ENCODE data around the gene OSR1. TPM values are rescaled to one million over a fixed set of nuclear protein-coding genes. Genes with fewer than 3 reads are reported as not detected.

Gene OSR1
- total RNA-seq, 1 donor from 2014 or later = 2.7 TPM

GRCh38 chr2:19355014-19355405, 3.4 kb downstream of the OSR1 start:
- no peaks in the 10 kb centered on the region for H3K9me3 ChIP-seq (replicated peaks)
- intact Hi-C loops (cut with micrococcal nuclease) = no loop called here
- H3K27me3 ChIP-seq (ENCODE audit: low read depth) = peaks cover 93% of the 10 kb centered on the region
- peaks cover 17% of the 10 kb centered on the region for H3K36me3 ChIP-seq
- TF ChIP-seq CTCF (IDR thresholded peaks at IDR 0.05; ENCODE audit: borderline replicate concordance) = no peak
- peaks cover 51% of the 10 kb centered on the region for H3K4me1 ChIP-seq
- peak overlapping the region; percentile 78 for H3K4me3 ChIP-seq
- no peak overlapping the region for H3K27ac ChIP-seq (replicated peaks)
- DNase-seq = no peak

- TF ChIP-seq CTCF (IDR thresholded peaks at IDR 0.05; ENCODE audit: borderline replicate concordance) = no peak
- H3K4me1 ChIP-seq = peaks cover 44% of the 10 kb centered on the region
- no peak overlapping the region for H3K27ac ChIP-seq (replicated peaks)
- H3K4me3 ChIP-seq = no peak overlapping the region
- peaks cover 80% of the 10 kb centered on the region for H3K27me3 ChIP-seq (ENCODE audit: low read depth)
- intact Hi-C loops (cut with micrococcal nuclease) = no loop called here
- no peaks in the 10 kb centered on the region for H3K9me3 ChIP-seq (replicated peaks)
- no peak for DNase-seq
- H3K36me3 ChIP-seq = peaks cover 17% of the 10 kb centered on the region
These were observed 4.7 kb downstream of the OSR1 start for GRCh38 chr2:19353721-19354050.

DNA sequence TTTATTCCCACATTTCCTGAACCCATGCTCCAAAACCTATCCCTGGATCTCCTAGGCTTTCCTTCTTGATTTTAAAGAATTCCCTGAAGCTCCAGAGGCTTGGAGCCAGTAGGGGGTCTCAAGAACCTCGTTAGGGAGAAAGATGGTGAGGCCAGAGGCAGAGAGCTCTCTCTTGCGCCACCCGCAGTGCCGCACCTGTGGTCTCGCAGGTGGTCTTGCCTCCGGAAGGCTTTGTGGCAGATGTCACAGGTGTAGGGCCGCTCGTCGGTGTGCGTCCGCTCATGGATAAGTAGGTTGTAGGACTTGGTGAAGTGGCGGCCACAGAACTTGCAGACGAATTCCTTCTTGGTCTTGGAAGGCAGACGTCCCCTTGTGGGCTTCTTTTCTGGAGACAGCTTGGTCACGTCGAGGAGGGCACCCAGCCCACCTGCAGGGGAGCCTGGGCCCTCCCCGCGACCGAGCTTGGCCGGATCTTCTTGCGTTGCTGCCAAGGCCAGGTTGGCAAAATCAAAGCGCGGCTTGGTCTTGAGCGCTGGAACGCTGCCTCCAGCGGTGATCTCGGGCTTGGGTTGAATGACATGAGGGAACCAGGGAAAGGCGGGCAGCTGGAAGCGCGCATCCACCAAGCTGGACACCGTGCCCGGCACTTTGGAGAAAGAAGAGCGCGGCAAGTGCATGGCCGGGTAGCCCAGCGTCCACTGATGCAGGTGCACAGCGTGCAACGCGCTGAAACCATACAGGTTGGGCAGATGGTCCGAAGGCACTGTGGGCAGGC, 5.3 kb downstream of the OSR1 start:
- DNase-seq = no peak
- Histone ChIP-seq H3K27ac (replicated peaks) (no peak overlapping the region), H3K9me3 (replicated peaks) (no peaks in the 10 kb centered on the region), H3K36me3 (peaks cover 17% of the 10 kb centered on the region), H3K4me1 (peaks cover 40% of the 10 kb centered on the region), H3K27me3 (ENCODE audit: low read depth) (peaks cover 76% of the 10 kb centered on the region), H3K4me3 (no peak overlapping the region)
- no peak for TF ChIP-seq CTCF (IDR thresholded peaks at IDR 0.05; ENCODE audit: borderline replicate concordance)
- intact Hi-C loops (cut with micrococcal nuclease) = no loop called here

DNA sequence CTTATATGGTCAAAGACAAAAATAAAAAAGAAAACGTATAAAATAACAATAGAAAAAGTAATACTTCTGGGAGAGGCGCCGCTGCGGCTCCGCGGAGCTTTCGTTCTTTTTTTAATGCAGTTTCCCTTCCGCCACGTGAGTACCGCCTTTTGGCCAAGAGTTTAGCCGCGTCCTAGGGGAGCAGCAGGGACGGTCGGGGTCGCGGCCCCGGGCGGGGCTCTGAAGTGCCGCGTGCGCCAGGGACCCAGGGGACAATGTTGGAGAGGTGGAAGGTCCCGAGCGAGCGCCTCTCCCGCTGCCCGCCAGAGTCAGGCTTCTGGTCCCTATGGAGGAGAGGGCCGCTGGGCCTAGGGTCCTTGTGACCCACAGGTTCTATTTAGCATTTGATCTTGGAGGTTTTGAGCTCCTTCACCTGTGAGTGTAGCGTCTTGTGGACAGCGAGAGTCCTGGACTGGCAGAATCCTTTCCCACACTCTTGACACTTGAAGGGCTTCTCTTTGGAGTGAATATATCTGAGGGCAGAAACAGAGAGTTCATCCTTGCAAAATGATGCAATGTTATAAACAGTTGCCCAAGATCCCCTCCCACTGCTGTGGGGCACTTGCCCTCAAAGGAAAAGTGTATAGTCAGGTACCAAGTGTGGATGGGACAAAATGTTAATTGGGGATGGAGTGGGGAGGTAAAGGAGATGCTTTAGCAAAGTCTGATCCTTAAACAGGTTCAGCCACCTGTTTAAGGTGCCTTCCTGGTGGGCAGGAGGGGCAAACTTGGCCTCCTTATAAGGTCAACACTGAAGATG, 6.3 kb downstream of the OSR1 start:
- H3K4me1 ChIP-seq = peaks cover 36% of the 10 kb centered on the region
- intact Hi-C loops (cut with micrococcal nuclease) = no loop called here
- DNase-seq = no peak
- no peak for TF ChIP-seq CTCF (IDR thresholded peaks at IDR 0.05; ENCODE audit: borderline replicate concordance)
- no peaks in the 10 kb centered on the region for H3K9me3 ChIP-seq (replicated peaks)
- peaks cover 17% of the 10 kb centered on the region for H3K36me3 ChIP-seq
- H3K4me3 ChIP-seq = peak overlapping the region; percentile 57
- no peak overlapping the region for H3K27ac ChIP-seq (replicated peaks)
- H3K27me3 ChIP-seq (ENCODE audit: low read depth) = peaks cover 65% of the 10 kb centered on the region

GRCh38 chr2:19351499-19351898, 6.9 kb downstream of the OSR1 start:
- no peak for TF ChIP-seq CTCF (IDR thresholded peaks at IDR 0.05; ENCODE audit: borderline replicate concordance)
- Histone ChIP-seq H3K4me3 (peak overlapping the region; percentile 57), H3K4me1 (peaks cover 36% of the 10 kb centered on the region)

More at GRCh38 chr2:19351499-19351898, 6.9 kb downstream of the OSR1 start:
- Histone ChIP-seq H3K27me3 (ENCODE audit: low read depth) (peaks cover 59% of the 10 kb centered on the region), H3K36me3 (peaks cover 17% of the 10 kb centered on the region), H3K9me3 (replicated peaks) (no peaks in the 10 kb centered on the region), H3K27ac (replicated peaks) (no peak overlapping the region)
- intact Hi-C loops (cut with micrococcal nuclease) = no loop called here
- DNase-seq = no peak

All from left ventricle myocardium inferior (tissue), 1 donor.